Esophagus muscularis mucosa (tissue), 4 donors: ENCODE data around the gene COBL. TPM values are rescaled to one million over a fixed set of nuclear protein-coding genes. Genes with fewer than 3 reads are reported as not detected.
A peak's percentile ranks its signal among the peaks of the same experiment; 100 is the strongest.

Experiments used
- DNase-seq: peaks from one replicate; pipeline ENCODE4 v3.0.0-alpha.2; 2017; ENCODE audit errors: extremely low spot score
- H3K27ac ChIP-seq, 4 donors: fragments of 200-600 bp; sonication (generic); replicated peaks in 1 of 4; 1 replicate in 3 of 4; 2 replicates in 1 of 4; pipeline ENCODE4 v1.5.1; 2016 to 2019; ENCODE audit warnings: mild to moderate bottlenecking in 1 of 4
- H3K27me3 ChIP-seq, 4 donors: fragments of 200-600 bp; sonication (generic); one replicate each; pipeline versions ENCODE4 v1.5.1 to v1.6.0; 2016 to 2019
- H3K36me3 ChIP-seq, 4 donors: fragments of 200-600 bp; sonication (generic); one replicate each; pipeline ENCODE4 v1.5.1; 2016 to 2019
- H3K4me1 ChIP-seq, 4 donors: fragments of 200-600 bp; sonication (generic); one replicate each; pipeline ENCODE4 v1.5.1; 2016 to 2019
- H3K4me3 ChIP-seq, 4 donors: fragments of 200-600 bp; sonication (generic); 1 replicate in 2 of 4; 2 replicates in 2 of 4; pipeline ENCODE4 v1.5.1; 2016 to 2019; ENCODE audit warnings: mild to moderate bottlenecking in 4 of 4, moderate library complexity in 1 of 4
- H3K9me3 ChIP-seq, 4 donors: fragments of 200-600 bp; sonication (generic); 1 replicate in 3 of 4; 2 replicates in 1 of 4; pipeline ENCODE4 v1.5.1; 2016 to 2019
- EP300 ChIP-seq: sonication (generic); formaldehyde crosslinking; IDR thresholded peaks from one replicate; pipeline ENCODE4 v1.6.1; 2017; ENCODE audit warnings: antibody characterized with exemption
- POLR2A ChIP-seq: fragments of 450-650 bp; IDR thresholded peaks from one replicate; pipeline ENCODE4 v1.6.1; 2017; ENCODE audit warnings: antibody characterized with exemption, moderate library complexity, mild to moderate bottlenecking, low read depth
- POLR2AphosphoS5 ChIP-seq, 2 donors: sonication (generic); formaldehyde crosslinking; IDR thresholded peaks; one replicate each; pipeline ENCODE4 v1.6.1; 2017; ENCODE audit warnings: antibody characterized with exemption in 2 of 2
- WGBS: methylation state at CpG from one replicate; pipeline ENCODE4 v1.1.5; 2018; 5-methylcytosine and 5-hydroxymethylcytosine counted together
- intact Hi-C: fragments of 100-400 bp; cut with DNase I; formaldehyde crosslinking; loops from one replicate; pipeline ENCODE4 v1.15.1; 2023
- total RNA-seq, 4 donors: library from RNA; depleted of rRNA; stranded (reverse); fragments of >200 nt; gene quantifications; one replicate each; pipeline versions ENCODE4 v1.1.0 to v1.2.1, GENCODE V29; 2016
- TF ChIP-seq, protein P1 (sequence below), 3 experiments: fragments of 200-600 bp in 2 of 3; fragments of 450-650 bp in 1 of 3; sonication (generic) in 2 of 3; IDR thresholded peaks; one replicate each; pipeline ENCODE4 v1.5.1; 2017 to 2019; ENCODE audit warnings: antibody characterized with exemption in 3 of 3, mild to moderate bottlenecking in 2 of 3, moderate library complexity in 1 of 3

The COBL gene
- total RNA-seq, 4 donors from 2014 or later = 29.8 to 51.4 (median 45.9) TPM

DNA sequence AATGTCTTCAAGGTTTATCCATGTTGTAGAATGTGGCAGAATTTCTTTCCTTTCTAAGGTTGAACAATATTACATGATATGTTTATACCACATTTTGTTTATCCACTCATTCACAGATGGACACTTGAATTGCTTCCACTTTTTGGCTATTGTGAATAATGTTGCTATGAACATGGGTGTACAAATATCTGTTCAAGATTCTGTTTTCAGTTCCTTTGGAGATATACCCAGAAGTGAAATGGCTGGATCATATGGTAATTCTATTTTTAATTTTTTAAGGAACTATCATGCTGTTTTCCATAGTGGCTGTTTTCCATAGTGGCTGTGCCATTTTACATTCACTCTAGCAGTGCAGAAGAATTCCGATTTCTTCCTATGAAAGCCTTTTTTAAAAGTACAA, 339.2 kb downstream of the COBL start:
- DNase-seq = no peak
- 88% methylated on average over 1 of the region's 1 CpG for WGBS
- TF ChIP-seq POLR2AphosphoS5 (IDR thresholded peaks at IDR 0.05) (no peak), EP300 (no peak), POLR2A (no peak)
- TF ChIP-seq, protein P1, sequence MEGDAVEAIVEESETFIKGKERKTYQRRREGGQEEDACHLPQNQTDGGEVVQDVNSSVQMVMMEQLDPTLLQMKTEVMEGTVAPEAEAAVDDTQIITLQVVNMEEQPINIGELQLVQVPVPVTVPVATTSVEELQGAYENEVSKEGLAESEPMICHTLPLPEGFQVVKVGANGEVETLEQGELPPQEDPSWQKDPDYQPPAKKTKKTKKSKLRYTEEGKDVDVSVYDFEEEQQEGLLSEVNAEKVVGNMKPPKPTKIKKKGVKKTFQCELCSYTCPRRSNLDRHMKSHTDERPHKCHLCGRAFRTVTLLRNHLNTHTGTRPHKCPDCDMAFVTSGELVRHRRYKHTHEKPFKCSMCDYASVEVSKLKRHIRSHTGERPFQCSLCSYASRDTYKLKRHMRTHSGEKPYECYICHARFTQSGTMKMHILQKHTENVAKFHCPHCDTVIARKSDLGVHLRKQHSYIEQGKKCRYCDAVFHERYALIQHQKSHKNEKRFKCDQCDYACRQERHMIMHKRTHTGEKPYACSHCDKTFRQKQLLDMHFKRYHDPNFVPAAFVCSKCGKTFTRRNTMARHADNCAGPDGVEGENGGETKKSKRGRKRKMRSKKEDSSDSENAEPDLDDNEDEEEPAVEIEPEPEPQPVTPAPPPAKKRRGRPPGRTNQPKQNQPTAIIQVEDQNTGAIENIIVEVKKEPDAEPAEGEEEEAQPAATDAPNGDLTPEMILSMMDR (IDR thresholded peaks at IDR 0.05) = no peak
- H3K4me3 ChIP-seq = no peak overlapping the region
- peaks cover 0 to 5% (median 0%) of the 10 kb centered on the region in 4 donors for H3K9me3 ChIP-seq
- intact Hi-C loops = no loop called here
- H3K27me3 ChIP-seq = peaks cover 0 to 4% (median 0%) of the 10 kb centered on the region in 4 donors
- H3K27ac ChIP-seq = no peak overlapping the region
- no peaks in the 10 kb centered on the region for H3K4me1 ChIP-seq
- H3K36me3 ChIP-seq = no peaks in the 10 kb centered on the region

DNA sequence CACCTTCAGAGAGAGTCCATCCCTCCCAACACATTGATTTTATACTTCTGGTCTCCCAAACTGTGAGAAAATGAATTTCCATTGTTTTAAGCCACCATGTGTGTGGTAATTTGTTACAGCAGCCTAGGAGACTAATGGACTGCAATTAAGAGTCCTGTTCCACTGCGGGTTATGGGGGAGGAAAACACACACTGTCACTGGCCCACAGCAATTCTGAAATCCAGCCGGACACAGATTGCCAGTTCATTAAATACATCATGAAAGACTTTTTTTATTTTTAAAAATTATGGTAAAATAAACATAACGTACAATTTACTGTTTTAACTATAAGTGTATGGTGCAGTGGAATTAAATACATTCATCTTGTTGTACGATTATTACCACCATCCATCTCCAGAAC, 340.5 kb downstream of the COBL start:
- no peak for TF ChIP-seq POLR2A
- no peak for TF ChIP-seq POLR2AphosphoS5 (IDR thresholded peaks at IDR 0.05)
- TF ChIP-seq, protein P1 (IDR thresholded peaks at IDR 0.05) = no peak
- no peak for TF ChIP-seq EP300
- DNase-seq = peak; percentile 34
- intact Hi-C loops = no loop called here
- H3K4me1 ChIP-seq = no peaks in the 10 kb centered on the region
- no peak overlapping the region for H3K4me3 ChIP-seq
- H3K27me3 ChIP-seq = peaks cover 0 to 3% (median 0%) of the 10 kb centered on the region in 4 donors
- H3K36me3 ChIP-seq = no peaks in the 10 kb centered on the region
- H3K27ac ChIP-seq = no peak overlapping the region
- H3K9me3 ChIP-seq = peaks cover 0 to 5% (median 0%) of the 10 kb centered on the region in 4 donors
- 88% methylated on average over 4 of the region's 4 CpGs for WGBS

DNA sequence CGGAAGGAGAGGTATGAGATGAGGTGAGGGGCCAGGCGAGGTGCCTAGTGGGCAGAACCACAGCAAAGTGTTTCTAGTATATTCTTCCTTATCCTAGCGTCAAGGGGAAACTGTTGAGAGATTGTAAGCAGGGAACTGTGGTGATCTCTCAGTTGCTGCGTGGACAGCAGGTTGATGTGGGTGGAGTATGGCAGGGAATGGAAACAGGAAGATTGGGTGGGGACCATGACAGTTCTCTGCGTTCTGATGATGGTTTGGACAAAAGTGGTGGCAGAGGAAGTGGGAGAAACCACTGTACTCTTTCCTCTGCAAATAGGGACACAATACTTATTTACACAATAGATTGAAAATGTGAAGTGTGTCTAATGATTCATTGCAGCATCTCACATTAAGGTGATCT, 342.4 kb downstream of the COBL start:
- no peaks in the 10 kb centered on the region for H3K36me3 ChIP-seq
- H3K4me1 ChIP-seq = no peaks in the 10 kb centered on the region
- H3K4me3 ChIP-seq = no peak overlapping the region
- peaks cover 0 to 4% (median 0%) of the 10 kb centered on the region in 4 donors for H3K27me3 ChIP-seq
- intact Hi-C loops = no loop called here
- 70% methylated on average over 5 of the region's 5 CpGs for WGBS
- peaks cover 0 to 5% (median 0%) of the 10 kb centered on the region in 4 donors for H3K9me3 ChIP-seq
- DNase-seq = no peak
- H3K27ac ChIP-seq = no peak overlapping the region
- no peak for TF ChIP-seq POLR2AphosphoS5 (IDR thresholded peaks at IDR 0.05)
- TF ChIP-seq, protein P1 (IDR thresholded peaks at IDR 0.05) = no peak
- no peak for TF ChIP-seq POLR2A
- no peak for TF ChIP-seq EP300

DNA sequence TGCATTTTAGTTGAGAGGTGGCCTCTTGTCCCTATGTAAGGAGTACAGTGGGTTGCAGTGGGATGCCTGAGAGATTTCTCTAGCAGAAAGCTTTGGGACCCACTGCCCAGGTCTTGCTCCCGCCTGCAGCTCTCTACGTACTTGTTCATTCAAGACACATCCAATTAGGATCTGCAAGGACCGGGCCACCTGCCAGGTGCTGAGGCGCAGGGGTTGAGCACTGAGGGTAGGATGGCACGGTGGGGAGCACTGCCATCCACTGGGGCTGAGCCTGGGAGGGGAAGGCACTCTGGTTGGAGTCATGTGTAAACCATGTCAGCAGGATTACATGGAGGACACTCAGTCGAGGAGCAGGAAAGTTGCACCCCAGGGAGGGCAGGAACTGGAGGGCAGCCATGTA, 342.8 kb downstream of the COBL start:
- no peak overlapping the region for H3K4me3 ChIP-seq
- H3K9me3 ChIP-seq = peaks cover 0 to 4% (median 0%) of the 10 kb centered on the region in 4 donors
- TF ChIP-seq, protein P1 (IDR thresholded peaks at IDR 0.05) = no peak
- TF ChIP-seq POLR2A = no peak
- TF ChIP-seq POLR2AphosphoS5 (IDR thresholded peaks at IDR 0.05) = no peak
- TF ChIP-seq EP300 = no peak
- no peak overlapping the region for H3K27ac ChIP-seq
- DNase-seq = peak; percentile 72
- 77% methylated on average over 6 of the region's 6 CpGs for WGBS
- no peaks in the 10 kb centered on the region for H3K4me1 ChIP-seq
- peaks cover 0 to 4% (median 0%) of the 10 kb centered on the region in 4 donors for H3K27me3 ChIP-seq
- H3K36me3 ChIP-seq = no peaks in the 10 kb centered on the region
- intact Hi-C loops = no loop called here

DNA sequence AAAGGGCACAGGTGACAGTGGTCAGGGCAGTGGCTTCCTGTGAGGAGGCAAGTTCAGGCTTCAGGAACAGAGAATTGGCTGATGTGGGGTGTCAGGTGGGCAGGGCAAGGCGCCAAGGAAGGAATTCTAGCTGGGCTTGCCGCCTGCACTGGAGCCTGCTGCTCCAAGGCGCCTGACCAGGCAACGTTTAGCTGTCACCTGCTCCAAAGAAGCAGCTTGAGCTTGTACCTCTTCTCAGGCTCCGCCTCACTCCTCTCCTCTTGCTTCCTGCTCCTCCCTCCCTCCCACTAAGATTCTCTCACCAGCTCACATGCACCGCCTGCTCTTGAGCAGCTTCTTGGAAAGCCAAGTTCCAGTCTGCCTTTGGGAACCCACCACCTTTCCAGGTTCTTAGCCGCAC, 346.5 kb downstream of the COBL start:
- peak; percentile 64 for DNase-seq
- WGBS = 74% methylated on average over 7 of the region's 7 CpGs
- no peak overlapping the region for H3K27ac ChIP-seq

More for the DNA sequence above, 346.5 kb downstream of the COBL start:
- no peaks in the 10 kb centered on the region for H3K4me1 ChIP-seq
- no peak overlapping the region for H3K4me3 ChIP-seq
- H3K27me3 ChIP-seq = peaks cover 0 to 4% (median 0%) of the 10 kb centered on the region in 4 donors
- no peaks in the 10 kb centered on the region for H3K9me3 ChIP-seq
- no peaks in the 10 kb centered on the region for H3K36me3 ChIP-seq
- intact Hi-C loops = no loop called here
- TF ChIP-seq POLR2AphosphoS5 (IDR thresholded peaks at IDR 0.05) = no peak
- TF ChIP-seq, protein P1 (IDR thresholded peaks at IDR 0.05) = no peak
- no peak for TF ChIP-seq POLR2A
- TF ChIP-seq EP300 = no peak
